ENCODE measurements around the gene MS4A7.

DNA sequence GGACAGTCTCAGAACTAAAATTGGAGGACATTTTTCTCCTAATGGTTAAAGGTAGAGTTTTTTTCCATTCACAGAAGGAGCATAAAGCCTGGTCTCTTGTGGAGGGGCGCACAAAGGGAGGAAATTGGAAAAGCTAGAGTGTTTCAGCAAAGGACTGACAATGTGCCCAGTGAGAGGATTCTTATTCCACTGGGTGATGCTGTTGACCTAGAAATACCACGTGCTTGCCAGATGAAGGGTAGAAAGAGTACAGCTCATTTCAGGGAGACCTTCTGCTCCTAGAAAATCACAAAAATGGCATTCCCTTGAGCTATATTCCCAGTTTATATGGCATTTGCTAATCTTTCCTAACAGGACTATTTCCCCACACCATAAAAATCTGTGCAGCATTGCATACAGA lies 30.2 kb upstream of the MS4A7 start:
- TF ChIP-seq, protein P1, sequence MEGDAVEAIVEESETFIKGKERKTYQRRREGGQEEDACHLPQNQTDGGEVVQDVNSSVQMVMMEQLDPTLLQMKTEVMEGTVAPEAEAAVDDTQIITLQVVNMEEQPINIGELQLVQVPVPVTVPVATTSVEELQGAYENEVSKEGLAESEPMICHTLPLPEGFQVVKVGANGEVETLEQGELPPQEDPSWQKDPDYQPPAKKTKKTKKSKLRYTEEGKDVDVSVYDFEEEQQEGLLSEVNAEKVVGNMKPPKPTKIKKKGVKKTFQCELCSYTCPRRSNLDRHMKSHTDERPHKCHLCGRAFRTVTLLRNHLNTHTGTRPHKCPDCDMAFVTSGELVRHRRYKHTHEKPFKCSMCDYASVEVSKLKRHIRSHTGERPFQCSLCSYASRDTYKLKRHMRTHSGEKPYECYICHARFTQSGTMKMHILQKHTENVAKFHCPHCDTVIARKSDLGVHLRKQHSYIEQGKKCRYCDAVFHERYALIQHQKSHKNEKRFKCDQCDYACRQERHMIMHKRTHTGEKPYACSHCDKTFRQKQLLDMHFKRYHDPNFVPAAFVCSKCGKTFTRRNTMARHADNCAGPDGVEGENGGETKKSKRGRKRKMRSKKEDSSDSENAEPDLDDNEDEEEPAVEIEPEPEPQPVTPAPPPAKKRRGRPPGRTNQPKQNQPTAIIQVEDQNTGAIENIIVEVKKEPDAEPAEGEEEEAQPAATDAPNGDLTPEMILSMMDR (conservative IDR thresholded peaks at IDR 0.05; ENCODE audit: low read length) = peak; percentile 50
- no peak for TF ChIP-seq EZH2phosphoT487 (IDR thresholded peaks at IDR 0.05; ENCODE audit: borderline replicate concordance)
